Mesenchymal stem cell (in vitro differentiated cells and primary cell): ENCODE measurements around the gene AMOT.
"Not testable (repeated sequence)": the region's sequence is repeated elsewhere in the genome, so short reads cannot be mapped to it uniquely, and the experiment has no call there.

Experiments
- DNase-seq: peaks from one replicate; pipeline ENCODE4 v3.0.0-alpha.2; 2013
- H2AFZ ChIP-seq: one replicate; pipeline ENCODE4 v1.6.1; 2013; ENCODE audit warnings: low read depth, mild to moderate bottlenecking, control low read depth, inconsistent platforms, low read length, moderate library complexity
- H2AK5ac ChIP-seq: 2 replicates; pipeline ENCODE4 v1.6.1; 2013; ENCODE audit warnings: low read length, moderate library complexity, mild to moderate bottlenecking, inconsistent platforms; ENCODE audit not compliant: severe bottlenecking
- H2BK120ac ChIP-seq: one replicate; pipeline ENCODE4 v1.6.1; 2013; ENCODE audit warnings: low read depth, mild to moderate bottlenecking, inconsistent platforms, low read length, moderate library complexity
- H2BK12ac ChIP-seq, 2 experiments: one replicate each; pipeline ENCODE4 v1.6.1; 2013; ENCODE audit warnings: inconsistent platforms in 2 of 2, low read length in 2 of 2, mild to moderate bottlenecking in 2 of 2, moderate library complexity in 2 of 2, control low read depth in 1 of 2
- H2BK15ac ChIP-seq: one replicate; pipeline ENCODE4 v1.6.1; 2013; ENCODE audit warnings: mild to moderate bottlenecking, low read depth, inconsistent platforms; ENCODE audit not compliant: poor library complexity, severe bottlenecking
- H2BK5ac ChIP-seq: 2 replicates; pipeline ENCODE4 v1.6.1; 2013; ENCODE audit warnings: low read depth, mild to moderate bottlenecking, low read length, control low read depth, inconsistent platforms; ENCODE audit not compliant: poor library complexity, severe bottlenecking
- H3K14ac ChIP-seq, 2 experiments: one replicate each; pipeline ENCODE4 v1.6.1; 2013; ENCODE audit warnings: inconsistent platforms in 2 of 2, low read length in 2 of 2, control low read depth in 1 of 2, mild to moderate bottlenecking in 1 of 2, moderate library complexity in 1 of 2
- H3K18ac ChIP-seq, 2 experiments: one replicate each; pipeline ENCODE4 v1.6.1; 2013; ENCODE audit warnings: inconsistent platforms in 2 of 2, low read length in 2 of 2, control low read depth in 1 of 2, low read depth in 1 of 2, mild to moderate bottlenecking in 1 of 2
- H3K23ac ChIP-seq, 2 experiments: one replicate each; pipeline ENCODE4 v1.6.1; 2013; ENCODE audit warnings: inconsistent platforms in 2 of 2, low read length in 2 of 2, mild to moderate bottlenecking in 2 of 2, moderate library complexity in 2 of 2, control low read depth in 1 of 2
- H3K27ac ChIP-seq: 2 replicates; pipeline ENCODE4 v1.5.1; 2013; ENCODE audit warnings: mild to moderate bottlenecking, moderate library complexity, low read length, control low read depth, inconsistent platforms; ENCODE audit not compliant: poor library complexity, severe bottlenecking
- H3K27me3 ChIP-seq, 2 experiments: 2 replicates each; pipeline versions ENCODE4 v1.6.1 to v1.7.0; 2013; ENCODE audit warnings: low read length in 2 of 2, mild to moderate bottlenecking in 2 of 2, moderate library complexity in 2 of 2, control low read depth in 1 of 2, inconsistent platforms in 1 of 2; ENCODE audit not compliant: control insufficient read depth in 1 of 2, insufficient read depth in 1 of 2
- H3K36me3 ChIP-seq, 2 experiments: 2 replicates each; pipeline versions ENCODE4 v1.6.1 to v1.7.0; 2013; ENCODE audit warnings: low read length in 2 of 2, control low read depth in 1 of 2, inconsistent platforms in 1 of 2, low read depth in 1 of 2, mild to moderate bottlenecking in 1 of 2; ENCODE audit not compliant: insufficient read depth in 2 of 2, control insufficient read depth in 1 of 2
- H3K4ac ChIP-seq, 2 experiments: one replicate each; pipeline ENCODE4 v1.6.1; 2013; ENCODE audit warnings: inconsistent platforms in 2 of 2, low read length in 2 of 2, mild to moderate bottlenecking in 2 of 2, moderate library complexity in 2 of 2, control low read depth in 1 of 2, low read depth in 1 of 2
- H3K4me1 ChIP-seq: 2 replicates; pipeline ENCODE4 v1.6.1; 2013; ENCODE audit warnings: low read depth, low read length, control low read depth; ENCODE audit not compliant: control insufficient read depth, insufficient read depth
- H3K4me2 ChIP-seq: 2 replicates; pipeline ENCODE4 v1.6.1; 2013; ENCODE audit warnings: low read length, mild to moderate bottlenecking, inconsistent platforms; ENCODE audit not compliant: poor library complexity, severe bottlenecking
- H3K4me3 ChIP-seq, 2 experiments: 2 replicates each; pipeline versions ENCODE4 v1.5.1 to v1.7.0; 2013; ENCODE audit warnings: low read length in 2 of 2, mild to moderate bottlenecking in 2 of 2, control low read depth in 1 of 2, low read depth in 1 of 2; ENCODE audit not compliant: insufficient read depth in 1 of 2
- H3K79me1 ChIP-seq: replicated peaks from 2 replicates; pipeline ENCODE4 v1.6.1; 2013; ENCODE audit warnings: mild to moderate bottlenecking, control low read depth, low read length, inconsistent platforms; ENCODE audit not compliant: poor library complexity, severe bottlenecking
- H3K9ac ChIP-seq: 2 replicates; pipeline ENCODE4 v1.7.0; 2013; ENCODE audit warnings: mild to moderate bottlenecking, low read length, moderate library complexity
- H3K9me3 ChIP-seq: 2 replicates; pipeline ENCODE4 v1.7.0; 2013; ENCODE audit warnings: mild to moderate bottlenecking, low read length; ENCODE audit not compliant: control insufficient read depth
- H4K8ac ChIP-seq: one replicate; pipeline ENCODE4 v1.6.1; 2013; ENCODE audit warnings: inconsistent platforms, mild to moderate bottlenecking, low read length, moderate library complexity
- H4K91ac ChIP-seq: one replicate; pipeline ENCODE4 v1.6.1; 2013; ENCODE audit warnings: mild to moderate bottlenecking, low read length, inconsistent platforms
- WGBS: methylation state at CpG from one replicate; pipeline ENCODE4 v1.1.7; 2013; ENCODE audit warnings: mixed read lengths; 5-methylcytosine and 5-hydroxymethylcytosine counted together

Gene AMOT

DNA sequence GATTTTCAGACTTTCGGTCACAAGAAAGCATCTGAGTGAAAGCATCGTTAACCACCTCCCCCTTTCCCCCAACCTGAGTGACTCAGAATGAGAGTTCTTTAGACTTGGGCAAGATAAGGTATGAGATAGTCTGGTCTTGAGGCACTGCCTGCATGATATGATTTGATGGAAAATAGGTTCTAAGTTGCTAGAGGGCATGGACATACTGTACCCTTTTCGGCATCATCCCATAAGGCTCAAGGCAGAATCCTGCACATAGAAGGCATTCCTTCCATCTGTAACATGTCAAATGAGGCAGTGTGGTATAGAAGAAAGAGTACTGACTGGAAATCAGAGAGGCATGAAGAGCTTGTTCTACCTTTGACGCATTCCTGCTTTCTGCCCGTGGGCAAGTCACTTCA, 16.8 kb upstream of the AMOT start:
- H3K4me1 ChIP-seq: no peaks in the 10 kb centered on the region
- peaks cover 0 to 59% of the 10 kb centered on the region in 2 experiments for H3K27me3 ChIP-seq
- H3K36me3 ChIP-seq: no peaks in the 10 kb centered on the region
- H2AFZ ChIP-seq: no peak overlapping the region
- H2BK120ac ChIP-seq: no peak overlapping the region
- no peak overlapping the region for H2AK5ac ChIP-seq
- H4K8ac ChIP-seq: no peak overlapping the region
- no peak overlapping the region for H4K91ac ChIP-seq
- no peak overlapping the region for H3K4me2 ChIP-seq
- H3K4ac ChIP-seq: no peak overlapping the region
- no peak overlapping the region for H3K23ac ChIP-seq
- H3K9me3 ChIP-seq: no peaks in the 10 kb centered on the region
- no peak overlapping the region for H3K18ac ChIP-seq
- no peak overlapping the region for H2BK12ac ChIP-seq
- 89% methylated on average over 2 of the region's 5 CpGs for WGBS
- H3K9ac ChIP-seq: no peak overlapping the region
- no peak overlapping the region for H2BK5ac ChIP-seq
- DNase-seq: no peak
- no peak overlapping the region for H3K27ac ChIP-seq
- no peak overlapping the region for H3K14ac ChIP-seq
- H2BK15ac ChIP-seq: no peak overlapping the region
- H3K4me3 ChIP-seq: no peak overlapping the region
- no peaks in the 10 kb centered on the region for H3K79me1 ChIP-seq

DNA sequence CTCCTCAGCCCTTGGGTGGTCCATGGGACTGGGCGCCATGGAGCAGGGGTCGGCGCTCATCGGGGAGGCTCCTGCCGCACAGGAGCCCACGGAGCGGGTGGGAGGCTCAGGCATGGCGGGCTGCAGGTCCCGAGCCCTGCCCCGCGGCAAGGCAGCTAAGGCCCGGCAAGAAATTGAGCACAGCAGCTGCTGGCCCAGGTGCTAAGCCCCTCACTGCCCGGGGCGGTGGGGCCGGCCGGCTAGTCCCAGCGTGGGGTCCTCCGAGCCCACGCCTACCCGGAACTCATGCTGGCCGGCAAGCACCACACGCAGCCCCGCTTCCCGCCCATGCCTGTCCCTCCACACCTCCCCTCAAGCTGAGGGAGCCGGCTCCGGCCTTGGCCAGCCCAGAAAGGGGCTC, 14.3 kb upstream of the AMOT start:
- not testable (repeated sequence) for H3K9me3 ChIP-seq, H2BK15ac ChIP-seq, H3K4ac ChIP-seq, H3K14ac ChIP-seq, H4K91ac ChIP-seq, H2BK12ac ChIP-seq, H3K79me1 ChIP-seq, H3K36me3 ChIP-seq, H3K23ac ChIP-seq, H2AK5ac ChIP-seq, H3K4me2 ChIP-seq, DNase-seq, H2BK5ac ChIP-seq, H3K18ac ChIP-seq, H3K27ac ChIP-seq, H2BK120ac ChIP-seq, H4K8ac ChIP-seq, H2AFZ ChIP-seq, H3K4me1 ChIP-seq, H3K4me3 ChIP-seq, H3K9ac ChIP-seq
- WGBS: 95% methylated on average over 17 of the region's 26 CpGs
- peaks cover 0 to 71% of the 10 kb centered on the region in 2 experiments for H3K27me3 ChIP-seq

DNA sequence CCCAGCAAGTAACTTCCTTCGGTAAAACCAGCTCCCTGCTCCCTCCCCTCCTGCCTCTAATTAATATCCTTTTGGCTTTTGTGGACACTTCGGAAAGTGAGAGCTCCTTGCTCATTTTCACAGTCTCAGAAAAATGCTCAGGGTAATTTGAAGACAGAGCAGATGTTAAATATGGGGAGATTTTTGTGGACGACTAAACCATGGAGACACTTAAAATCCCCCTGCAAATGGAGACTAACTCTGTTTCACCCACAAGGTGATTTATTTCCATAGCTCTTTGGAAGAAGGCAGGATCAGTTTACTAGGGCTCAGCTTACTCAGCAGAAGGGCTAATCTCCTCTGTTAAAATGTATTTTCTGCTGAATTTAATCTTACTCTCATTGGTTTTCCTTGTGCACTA, 12.2 kb upstream of the AMOT start:
- Histone ChIP-seq H2BK5ac (no peak overlapping the region), H3K27me3 (peaks cover 0 to 62% of the 10 kb centered on the region in 2 experiments)
- no CpG with 5 or more reads among the region's 3 CpGs for WGBS

DNA sequence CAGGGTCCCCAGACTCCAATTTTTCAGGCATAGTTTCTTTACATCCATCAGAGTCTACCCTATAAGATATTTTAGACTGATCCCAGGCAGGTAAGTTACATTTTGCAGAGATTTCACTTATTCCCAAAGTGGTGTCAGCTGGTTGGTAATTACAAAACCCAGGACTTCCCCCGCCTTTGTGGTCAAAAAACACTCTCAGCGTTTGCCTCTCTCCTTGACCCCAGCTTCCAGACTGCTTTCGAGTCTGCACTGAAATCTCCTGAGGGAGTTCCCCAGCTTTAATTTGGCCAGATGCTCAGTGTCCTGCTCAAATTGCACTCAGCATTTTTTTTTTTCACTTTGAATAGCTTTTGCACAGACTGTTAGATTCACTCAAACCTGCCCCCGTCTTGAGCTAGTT, 11.2 kb upstream of the AMOT start:
- Histone ChIP-seq H2AK5ac (no peak overlapping the region), H2BK15ac (no peak overlapping the region), H3K27ac (no peak overlapping the region), H3K9ac (no peak overlapping the region), H3K9me3 (no peaks in the 10 kb centered on the region), H3K4me3 (no peak overlapping the region), H3K27me3 (peaks cover 0 to 62% of the 10 kb centered on the region in 2 experiments), H3K79me1 (no peaks in the 10 kb centered on the region), H4K91ac (no peak overlapping the region), H3K18ac (no peak overlapping the region), H3K23ac (no peak overlapping the region), H2BK120ac (no peak overlapping the region), H3K36me3 (no peaks in the 10 kb centered on the region), H4K8ac (no peak overlapping the region), H2BK5ac (no peak overlapping the region), H3K4me2 (no peak overlapping the region), H2AFZ (no peak overlapping the region), H3K14ac (no peak overlapping the region), H2BK12ac (no peak overlapping the region), H3K4ac (no peak overlapping the region), H3K4me1 (no peaks in the 10 kb centered on the region)
- peak; percentile 87 for DNase-seq
- WGBS: 6% methylated on average over 3 of the region's 4 CpGs

More for the DNA sequence above, 12.2 kb upstream of the AMOT start:
- H3K36me3 ChIP-seq: no peaks in the 10 kb centered on the region
- no peaks in the 10 kb centered on the region for H3K4me1 ChIP-seq
- no peak overlapping the region for H3K4ac ChIP-seq
- DNase-seq: no peak
- no peaks in the 10 kb centered on the region for H3K79me1 ChIP-seq
- H2AK5ac ChIP-seq: no peak overlapping the region
- H2AFZ ChIP-seq: no peak overlapping the region
- H3K27ac ChIP-seq: no peak overlapping the region
- H3K4me3 ChIP-seq: no peak overlapping the region
- no peak overlapping the region for H4K8ac ChIP-seq
- no peak overlapping the region for H3K23ac ChIP-seq
- no peak overlapping the region for H2BK12ac ChIP-seq
- H2BK120ac ChIP-seq: no peak overlapping the region
- no peak overlapping the region for H3K18ac ChIP-seq
- no peaks in the 10 kb centered on the region for H3K9me3 ChIP-seq
- no peak overlapping the region for H3K4me2 ChIP-seq
- no peak overlapping the region for H2BK15ac ChIP-seq
- H3K9ac ChIP-seq: no peak overlapping the region
- H3K14ac ChIP-seq: no peak overlapping the region
- no peak overlapping the region for H4K91ac ChIP-seq
